ENCODE results near the gene SLC43A3.
A peak's percentile ranks its signal among the peaks of the same experiment; 100 is the strongest.

The SLC43A3 gene

DNA sequence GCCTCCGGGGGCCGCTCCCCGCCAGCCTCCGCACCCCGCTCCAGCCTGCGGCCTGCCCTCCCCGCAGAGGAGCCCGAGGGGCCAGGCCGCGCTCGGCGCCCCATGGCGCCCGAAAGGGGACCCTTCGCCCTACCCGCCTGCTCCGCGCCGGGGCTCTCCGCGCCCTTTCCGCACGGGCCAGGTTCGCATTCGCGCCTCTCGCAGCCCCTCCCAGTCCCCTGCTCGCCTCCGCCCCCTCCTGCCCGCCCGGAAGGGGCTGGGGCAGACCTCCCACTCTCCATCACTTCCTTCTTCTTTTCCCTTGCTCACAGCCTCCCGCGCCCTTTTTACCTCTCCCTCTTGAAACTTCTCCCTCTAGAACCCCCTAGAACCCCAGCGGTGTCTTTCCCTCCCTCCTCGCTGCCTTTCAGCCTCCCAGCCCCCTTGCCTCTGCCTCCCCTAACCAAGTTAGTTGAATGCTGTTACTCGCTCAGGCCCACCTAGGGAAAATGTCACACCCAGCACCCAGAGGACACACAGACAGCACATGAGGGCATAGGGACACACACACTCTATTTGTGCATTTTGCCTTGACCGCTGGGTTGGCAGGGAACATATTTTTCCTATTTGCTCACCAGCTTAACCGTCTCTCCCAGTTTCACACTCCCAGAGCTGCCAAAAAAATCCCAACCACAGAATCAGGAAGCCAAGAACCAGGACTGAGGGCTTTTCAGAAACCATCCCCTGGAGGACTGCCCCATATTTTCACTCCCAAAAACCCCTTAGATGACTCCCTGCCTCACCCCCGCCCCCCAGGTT is at the start of gene SLC43A3:
TSS of gene SLC43A3 (minus strand) at position 193 of the 798 bp plus-strand sequence. CDS start 949 bp downstream, outside the sequence.
- peak; percentile 26 for DNase-seq

DNA sequence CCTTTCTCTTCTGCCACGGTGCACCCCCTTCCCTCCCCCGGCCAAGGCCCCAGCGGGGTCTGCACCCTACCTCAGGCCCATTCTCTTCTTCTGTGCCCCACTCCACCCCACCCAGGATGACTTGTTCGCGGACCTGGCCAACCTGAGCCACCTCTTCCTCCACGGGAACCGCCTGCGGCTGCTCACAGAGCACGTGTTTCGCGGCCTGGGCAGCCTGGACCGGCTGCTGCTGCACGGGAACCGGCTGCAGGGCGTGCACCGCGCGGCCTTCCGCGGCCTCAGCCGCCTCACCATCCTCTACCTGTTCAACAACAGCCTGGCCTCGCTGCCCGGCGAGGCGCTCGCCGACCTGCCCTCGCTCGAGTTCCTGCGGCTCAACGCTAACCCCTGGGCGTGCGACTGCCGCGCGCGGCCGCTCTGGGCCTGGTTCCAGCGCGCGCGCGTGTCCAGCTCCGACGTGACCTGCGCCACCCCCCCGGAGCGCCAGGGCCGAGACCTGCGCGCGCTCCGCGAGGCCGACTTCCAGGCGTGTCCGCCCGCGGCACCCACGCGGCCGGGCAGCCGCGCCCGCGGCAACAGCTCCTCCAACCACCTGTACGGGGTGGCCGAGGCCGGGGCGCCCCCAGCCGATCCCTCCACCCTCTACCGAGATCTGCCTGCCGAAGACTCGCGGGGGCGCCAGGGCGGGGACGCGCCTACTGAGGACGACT is 49.3 kb upstream of the SLC43A3 start:
- DNase-seq, result no peak

DNA sequence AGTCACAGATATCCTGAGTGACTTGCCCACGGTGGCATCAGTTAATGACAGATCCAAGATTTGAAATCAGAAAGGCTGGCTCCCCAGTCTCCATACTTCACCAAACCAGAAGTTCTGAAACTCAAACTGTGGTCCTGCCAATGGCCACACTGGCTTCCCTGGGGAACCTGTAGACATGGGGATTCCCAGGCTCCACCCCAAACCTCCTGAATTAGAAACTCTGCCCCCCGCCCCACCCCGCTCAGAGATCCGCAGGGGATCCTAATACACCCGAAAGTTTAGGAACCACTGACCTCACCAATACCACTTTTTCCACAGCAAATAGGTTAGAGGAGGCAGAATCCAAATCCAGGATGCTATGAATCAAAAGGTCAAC is 48.7 kb upstream of the SLC43A3 start:
- no peak for DNase-seq

DNA sequence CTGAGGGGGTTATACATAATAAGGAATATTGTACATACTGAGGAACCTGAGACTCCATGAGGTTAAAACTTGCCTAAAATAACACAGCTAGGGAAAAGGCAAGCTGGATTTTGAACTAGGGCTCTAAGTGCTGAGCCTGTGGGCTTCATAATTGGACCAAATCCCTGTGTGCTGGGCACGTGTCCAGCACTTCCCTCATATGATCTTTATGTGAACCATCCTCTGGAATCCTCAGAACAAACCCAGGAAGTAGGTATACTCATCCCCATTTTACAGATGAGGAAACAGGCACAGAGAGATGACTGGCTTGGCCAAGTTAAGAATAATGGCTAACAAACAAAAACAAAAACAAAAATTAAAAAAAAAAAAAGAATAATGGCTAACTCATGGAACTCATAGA is 48.3 kb upstream of the SLC43A3 start:
- DNase-seq, result no peak

DNA sequence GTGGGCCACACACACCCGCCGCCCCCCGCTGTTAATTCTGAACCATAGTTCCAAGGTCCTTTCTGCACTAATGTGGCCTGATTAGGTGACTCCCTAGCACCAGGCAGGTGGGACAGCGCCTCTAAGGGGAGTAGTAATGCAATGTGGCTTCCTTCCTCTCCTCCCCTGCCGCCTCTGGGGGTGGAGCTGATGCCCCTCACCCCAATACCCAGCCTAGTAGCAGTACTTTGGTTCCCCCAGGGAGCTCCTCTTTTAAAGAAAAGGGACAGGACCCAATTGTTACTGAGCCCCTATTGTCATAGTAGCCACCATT is 47.8 kb upstream of the SLC43A3 start:
- DNase-seq, result no peak

DNA sequence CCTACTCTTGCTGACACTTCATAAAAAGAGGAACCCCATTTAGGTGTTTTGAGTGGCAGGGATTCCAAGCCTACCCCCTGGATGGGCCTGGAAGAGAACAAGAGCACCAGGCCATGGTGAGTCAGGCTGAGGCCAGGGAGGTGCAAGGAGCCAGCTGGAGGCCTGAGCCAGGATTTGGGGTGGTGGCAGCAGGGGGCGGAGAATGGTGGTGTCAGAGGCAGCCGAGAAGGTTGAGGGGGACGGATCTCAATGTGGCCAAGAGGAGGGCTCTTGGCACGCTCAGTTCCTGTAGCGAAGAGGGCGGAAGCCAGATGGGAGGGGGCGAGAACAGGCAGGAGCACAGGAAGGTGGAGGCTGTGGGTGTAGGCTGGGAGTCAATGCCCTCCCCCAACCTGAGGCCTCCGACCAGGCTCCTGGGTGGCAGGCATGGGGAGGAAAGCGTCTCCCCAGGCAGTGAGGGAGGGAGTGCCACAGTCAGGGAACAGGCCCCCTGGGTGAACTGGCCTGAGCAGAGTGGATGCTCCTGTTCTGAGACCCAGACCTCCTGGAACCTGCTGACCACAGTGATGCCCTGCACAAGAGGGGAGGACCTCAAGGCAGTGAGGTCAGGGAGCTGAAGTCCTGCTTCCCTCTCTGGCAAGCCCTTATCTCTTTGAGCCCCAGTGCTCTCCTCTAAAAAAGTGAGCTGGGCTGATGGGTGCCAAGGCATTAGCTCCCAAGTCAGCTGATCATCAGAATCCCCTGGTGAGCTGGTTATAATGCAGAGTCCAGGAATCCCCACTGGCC is 47.3 kb upstream of the SLC43A3 start:
- DNase-seq, result no peak

DNA sequence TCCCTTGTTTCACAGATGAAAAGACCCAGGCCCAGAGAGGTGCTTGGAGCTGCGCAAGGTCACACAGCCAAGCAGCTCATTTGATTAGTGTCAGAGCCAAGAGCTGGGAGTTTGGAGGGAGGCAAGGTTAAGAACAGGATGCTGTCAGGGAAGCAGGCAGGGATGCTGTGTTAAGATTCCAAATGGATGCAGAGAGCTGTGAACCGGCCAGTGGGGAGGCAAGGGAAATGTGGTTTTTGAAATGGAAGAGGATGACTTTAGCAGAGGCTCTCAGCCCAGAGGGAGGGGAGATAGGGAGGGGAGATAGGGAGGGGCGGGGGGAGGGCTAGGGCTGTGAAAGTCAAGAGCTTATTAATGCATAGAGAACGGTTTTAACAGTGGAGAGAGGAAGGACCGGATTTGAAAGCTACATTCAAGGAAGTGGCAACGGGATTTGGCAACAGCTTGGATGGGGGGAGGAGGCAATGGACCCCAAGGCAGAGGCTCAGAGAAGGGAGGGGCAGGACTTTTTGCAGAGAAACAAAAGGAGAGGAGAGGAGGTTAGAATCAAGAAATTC is 46.4 kb upstream of the SLC43A3 start:
- no peak for DNase-seq

DNA sequence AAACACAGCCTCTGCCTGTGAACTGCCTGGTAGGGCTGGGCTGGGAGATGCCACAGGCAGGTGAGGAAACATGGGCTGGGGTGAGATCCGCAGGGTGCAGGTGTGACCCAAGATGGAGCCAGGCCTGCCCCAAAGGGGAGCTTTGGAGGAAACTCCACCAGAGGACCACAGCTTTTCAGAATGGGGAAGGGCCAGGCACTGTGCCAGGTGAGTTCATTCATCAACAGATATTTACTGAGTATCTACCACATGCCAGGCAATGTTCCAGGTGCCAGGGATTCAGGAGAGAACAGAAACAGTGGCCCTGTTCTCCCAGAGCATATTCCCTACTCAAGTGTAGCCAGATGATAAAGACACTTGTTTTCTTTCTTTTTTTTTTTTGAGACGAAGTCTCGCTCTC is 44.6 kb upstream of the SLC43A3 start:
- no peak for DNase-seq

DNA sequence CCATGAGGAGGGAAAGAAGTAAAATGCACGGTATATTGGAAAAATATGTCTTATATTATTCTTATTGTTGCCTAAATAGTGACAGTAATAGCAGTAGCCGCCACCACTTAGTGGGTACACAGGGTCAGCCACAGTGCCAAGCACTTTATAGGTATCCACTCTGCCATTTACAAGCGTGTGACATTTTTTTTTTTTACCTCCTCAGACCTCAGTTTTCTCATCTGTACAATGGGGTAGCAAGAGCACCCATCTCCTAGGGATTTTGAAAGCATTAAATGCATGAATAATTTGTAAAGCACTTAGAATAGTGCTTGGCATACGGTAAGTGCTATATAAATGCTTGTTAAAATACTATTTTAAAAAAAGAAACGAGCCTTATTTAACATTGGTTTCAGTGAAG is 42.3 kb upstream of the SLC43A3 start:
- DNase-seq, result no peak

DNA sequence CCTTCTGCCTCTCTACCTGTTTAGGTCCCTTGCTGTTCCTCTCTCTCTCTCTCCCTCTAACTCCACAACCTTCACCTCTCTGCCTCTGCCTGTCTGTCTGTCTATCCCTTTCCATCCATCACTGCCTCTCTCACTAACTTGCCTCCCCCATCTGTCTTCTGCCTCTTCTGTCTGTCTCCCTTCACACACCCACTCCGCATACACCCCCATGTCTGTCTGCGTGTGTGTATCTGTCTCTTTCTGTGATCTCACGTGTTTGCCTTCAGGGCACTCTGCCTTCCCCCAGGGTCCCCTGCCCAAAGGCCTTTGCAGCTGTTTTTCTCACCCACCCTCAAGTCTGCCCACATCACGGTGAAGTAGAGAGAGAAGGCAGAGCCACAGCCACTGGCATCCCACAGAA is 41.4 kb upstream of the SLC43A3 start:
- no peak for DNase-seq

DNA sequence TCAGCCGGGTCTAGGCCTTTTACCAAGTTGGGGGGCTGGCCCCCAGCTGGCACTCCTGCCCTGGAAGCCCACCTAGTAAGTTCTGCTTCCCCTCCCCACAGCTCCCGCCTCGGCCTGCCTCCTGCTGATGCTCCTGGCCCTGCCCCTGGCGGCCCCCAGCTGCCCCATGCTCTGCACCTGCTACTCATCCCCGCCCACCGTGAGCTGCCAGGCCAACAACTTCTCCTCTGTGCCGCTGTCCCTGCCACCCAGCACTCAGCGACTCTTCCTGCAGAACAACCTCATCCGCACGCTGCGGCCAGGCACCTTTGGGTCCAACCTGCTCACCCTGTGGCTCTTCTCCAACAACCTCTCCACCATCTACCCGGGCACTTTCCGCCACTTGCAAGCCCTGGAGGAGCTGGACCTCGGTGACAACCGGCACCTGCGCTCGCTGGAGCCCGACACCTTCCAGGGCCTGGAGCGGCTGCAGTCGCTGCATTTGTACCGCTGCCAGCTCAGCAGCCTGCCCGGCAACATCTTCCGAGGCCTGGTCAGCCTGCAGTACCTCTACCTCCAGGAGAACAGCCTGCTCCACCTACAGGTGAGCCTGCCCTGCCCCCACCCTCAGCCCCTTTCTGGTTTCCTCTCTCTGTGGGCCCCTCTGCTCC is 40.7 kb upstream of the SLC43A3 start:
- no peak for DNase-seq

DNA sequence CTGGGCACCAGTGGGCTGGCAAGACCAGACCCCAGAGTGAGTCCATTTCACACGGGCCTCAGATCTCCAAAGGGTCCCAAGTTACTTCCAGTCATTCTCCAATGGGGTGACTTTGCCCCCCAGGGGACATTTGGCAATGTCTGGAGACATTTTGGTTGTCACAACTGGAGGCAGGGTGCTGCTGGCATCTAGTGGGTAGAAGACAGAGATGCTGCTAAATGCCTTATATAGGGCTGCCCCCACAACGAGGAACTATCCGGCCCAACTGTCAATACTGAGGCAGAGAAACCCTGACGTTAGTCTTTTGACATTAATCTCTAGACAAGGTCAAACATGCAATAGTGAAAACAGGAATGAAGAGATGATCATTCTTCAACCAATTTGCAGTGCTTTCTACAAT is 39.8 kb upstream of the SLC43A3 start:
- DNase-seq, result no peak

DNA sequence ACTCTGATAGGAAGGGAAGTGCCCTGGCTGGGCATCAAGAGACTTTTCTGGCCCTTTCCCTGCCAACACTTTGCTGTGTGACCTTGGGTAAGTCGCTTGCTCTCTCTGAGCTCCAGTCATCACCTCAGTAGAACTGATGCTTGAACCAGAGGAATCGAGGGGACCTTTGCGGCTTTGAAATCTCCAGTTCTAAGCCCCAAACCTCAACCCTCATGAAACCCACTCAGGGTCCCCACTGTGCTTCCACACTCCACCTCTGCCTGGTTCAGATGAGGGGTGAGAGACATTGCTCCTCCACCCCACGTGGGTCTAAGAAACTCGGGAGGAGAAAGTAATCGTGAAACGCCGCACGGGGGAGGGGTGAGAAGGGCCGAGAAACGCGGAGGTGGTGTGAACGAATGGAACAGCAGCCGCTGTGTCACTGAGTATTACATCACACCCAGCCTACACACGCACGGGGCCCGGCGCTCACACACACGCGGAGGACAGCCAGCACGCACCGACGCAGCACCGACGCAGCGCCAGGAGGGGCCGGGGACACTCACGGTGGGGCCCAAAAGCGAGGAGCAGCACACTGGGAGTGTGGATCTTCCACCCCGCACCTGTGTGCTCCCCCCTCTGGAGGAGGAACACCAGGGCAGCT is 37.7 kb upstream of the SLC43A3 start:
- DNase-seq, result no peak

DNA sequence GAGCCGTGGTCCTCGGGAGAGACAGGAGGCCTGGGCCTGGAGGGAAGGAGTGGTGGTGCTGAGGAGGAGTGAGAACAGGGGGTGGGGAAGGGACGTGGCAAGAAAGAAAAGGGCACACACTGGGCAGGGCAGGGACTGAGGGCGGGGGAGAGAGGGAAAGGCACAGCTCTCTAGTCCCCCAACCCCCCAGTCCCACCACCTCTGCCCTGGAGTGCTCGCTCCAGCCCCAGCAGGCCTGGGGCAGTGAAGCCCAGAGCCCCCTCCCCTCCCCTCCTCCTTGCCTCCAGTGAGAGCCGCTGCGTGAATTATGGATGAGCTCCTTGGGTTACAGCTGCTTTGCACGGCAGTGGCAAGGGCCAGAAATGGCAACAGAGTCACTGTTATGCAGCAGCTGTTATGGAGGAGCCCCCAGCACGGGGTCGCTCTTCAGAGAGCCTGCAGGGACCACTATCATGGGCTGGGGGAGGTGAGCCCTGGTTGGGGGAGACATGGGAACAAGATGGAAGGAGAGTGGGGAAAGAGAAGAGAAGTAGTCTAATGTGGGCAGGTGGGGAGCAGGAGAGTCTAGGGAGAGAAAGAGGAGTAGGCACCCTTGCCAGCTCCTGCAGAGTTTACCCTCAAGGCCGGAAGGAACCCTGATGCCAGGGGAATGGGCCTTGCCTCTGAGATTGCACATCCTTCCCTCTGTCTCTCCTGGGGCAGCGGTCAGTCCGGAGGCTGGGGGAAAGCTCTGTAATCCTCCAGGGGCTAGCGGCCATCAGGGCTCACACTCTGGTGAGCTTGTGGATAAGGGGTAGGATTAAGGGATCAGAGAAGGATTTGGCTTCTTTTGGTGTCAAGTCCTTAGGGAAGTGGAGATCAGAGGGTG is 37.0 kb upstream of the SLC43A3 start:
- no peak for DNase-seq

DNA sequence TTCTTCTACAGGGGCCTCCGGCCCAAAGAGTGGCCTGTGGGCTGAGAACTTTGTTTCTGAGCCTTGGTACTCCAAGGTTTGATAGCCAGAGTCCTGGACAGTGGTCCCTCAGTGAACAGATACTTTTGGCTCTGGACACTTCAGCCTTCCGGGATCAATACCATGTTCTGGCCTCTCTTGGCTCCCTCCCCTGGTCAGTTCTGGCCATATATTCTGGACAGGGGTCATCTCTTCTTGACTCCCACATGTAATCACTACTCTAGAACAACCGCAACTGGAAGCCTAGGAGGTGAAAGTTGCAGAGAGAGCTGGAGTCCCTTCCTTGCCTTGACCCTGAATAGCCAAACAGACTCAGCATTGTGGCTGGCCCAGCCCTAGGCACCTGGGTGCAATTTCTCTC is 35.7 kb upstream of the SLC43A3 start:
- no peak for DNase-seq

DNA sequence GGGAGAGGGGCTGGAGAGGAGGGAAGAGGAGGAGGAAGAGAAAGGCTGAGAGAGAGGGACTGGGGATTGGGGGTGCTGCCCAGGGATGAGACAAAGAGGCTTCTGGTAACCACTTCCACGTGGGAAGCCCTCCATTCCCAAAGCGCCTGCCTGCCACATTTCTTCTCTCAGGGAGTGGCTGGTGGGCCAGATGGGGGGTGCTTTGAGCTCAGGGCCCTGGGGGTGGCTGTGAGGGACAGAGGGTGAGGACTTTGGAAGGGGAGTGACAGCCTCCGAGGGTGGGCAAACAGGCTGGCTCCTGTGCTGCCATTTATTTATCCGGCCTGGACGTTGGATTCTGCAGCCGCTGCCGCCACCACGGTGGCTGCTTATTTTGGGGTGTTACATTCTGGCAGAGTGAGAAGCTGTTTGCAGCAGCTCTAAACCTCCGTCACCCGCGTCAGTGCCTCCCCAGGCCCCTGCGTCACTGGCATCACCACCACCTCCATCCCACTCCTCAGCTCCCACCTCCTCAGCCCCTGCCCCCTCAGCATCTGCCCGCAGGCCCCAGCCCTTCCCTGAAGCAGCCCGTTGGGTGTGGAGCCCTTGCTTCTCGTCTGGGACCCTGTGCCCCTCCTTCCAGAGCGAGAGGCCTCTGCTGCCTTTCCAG is 35.0 kb upstream of the SLC43A3 start:
- DNase-seq, result no peak

DNA sequence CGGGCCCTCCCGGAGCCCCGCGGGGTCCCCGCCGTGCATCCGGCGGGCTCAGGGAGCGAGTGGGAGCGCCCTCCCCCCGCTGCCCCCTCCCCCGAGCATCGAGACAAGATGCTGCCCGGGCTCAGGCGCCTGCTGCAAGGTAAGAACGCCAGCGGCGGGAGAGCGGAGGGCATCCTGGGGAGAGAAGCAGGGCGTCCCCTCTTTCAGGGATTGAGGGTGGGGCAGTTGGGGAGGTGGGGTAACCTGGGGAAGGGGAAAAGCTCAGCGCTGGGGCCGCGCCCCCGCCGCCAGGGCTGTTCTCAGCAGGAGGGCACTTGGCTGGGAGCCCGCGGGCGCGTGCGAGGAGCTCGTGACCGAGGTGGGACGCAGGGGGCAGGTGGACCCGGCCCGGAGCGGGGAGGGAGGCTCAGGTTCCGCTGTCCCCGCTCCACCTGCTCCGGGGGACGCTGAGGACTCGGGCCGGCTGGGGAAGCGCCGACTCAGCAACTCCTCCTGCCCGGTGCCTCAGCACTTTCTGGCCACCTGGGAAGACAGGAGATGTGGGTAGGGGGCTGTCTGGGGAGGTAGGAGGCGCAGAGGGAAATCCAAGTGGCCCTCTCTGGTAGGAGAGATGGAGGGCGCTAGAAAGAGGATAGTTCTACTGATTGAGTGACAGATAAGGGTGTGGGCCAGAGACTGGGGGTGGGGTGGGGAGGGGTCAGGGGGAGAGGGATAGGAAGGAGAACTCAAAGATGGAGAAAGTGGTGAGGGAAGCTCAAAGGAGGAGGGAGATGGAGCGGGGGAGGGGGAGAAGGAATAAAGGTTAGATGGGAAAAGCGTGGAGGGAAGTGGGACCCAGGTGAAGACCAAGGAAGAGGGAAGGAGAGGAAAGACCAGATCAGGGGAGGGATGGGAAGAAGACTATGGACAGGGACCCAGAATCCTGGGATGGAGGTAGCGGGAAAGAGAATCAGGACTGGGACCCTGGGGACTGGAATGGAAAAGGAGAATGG is 34.1 kb upstream of the SLC43A3 start:
- DNase-seq, result no peak

DNA sequence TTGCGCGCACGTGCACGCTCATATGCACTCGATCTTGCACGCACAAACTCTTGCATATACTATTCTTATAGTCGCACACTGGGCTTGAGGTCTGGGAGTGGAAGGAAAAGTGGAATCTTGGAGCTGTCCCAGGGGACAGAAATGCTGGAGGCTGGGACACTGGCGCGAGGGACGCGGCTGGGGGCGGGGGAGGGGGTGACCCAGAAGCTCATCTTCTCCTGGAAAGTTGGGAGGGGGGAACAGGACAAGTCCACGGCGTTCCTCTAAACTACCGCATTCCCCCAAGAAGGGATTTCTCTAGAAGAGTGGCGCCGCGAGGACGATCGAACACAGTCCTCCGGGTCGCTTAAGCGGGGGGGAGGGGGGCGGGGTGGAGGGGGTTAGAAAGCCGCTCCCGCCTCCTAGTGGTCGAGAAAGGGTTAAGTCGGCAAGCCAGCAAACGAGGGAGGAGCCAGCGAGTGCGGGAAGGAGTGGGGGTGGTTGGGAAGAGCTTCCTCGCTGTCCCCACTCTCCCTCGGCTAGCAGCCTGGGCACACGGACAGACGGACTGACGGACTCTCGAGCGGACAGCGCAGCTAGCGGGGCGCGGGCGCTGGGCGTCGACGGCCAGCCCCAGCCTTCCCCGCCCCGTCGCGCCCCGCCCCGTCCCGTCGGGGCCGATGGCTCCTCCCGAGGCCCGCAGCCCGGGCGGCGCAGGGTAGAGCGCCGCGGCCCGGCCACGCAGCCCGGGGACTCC is 33.3 kb upstream of the SLC43A3 start, which contains the start of gene RTN4RL2:
TSS of gene RTN4RL2 (plus strand) at position 507 of the 736 bp plus-strand sequence. CDS start 338 bp downstream, outside the sequence.
- DNase-seq, result no peak

Data from amniotic stem cell (primary cell).